Fibroblast of lung (primary cell): ENCODE results near the gene RAET1G.

Experiments
- EZH2 ChIP-seq: IDR thresholded peaks from 2 replicates; pipeline ENCODE4 v1.5.1; 2012; ENCODE audit warnings: low read length, control low read depth, mild to moderate bottlenecking; ENCODE audit errors: missing control alignments
- TF ChIP-seq, protein P1 (sequence below), 2 donors: IDR thresholded peaks in 1 of 2; conservative IDR thresholded peaks in 1 of 2; 1 replicate in 1 of 2; 2 replicates in 1 of 2; pipeline ENCODE4 v1.5.1; 2011 to 2012; ENCODE audit warnings: low read length in 2 of 2, control low read depth in 1 of 2, inconsistent platforms in 1 of 2, low read depth in 1 of 2, mild to moderate bottlenecking in 1 of 2

- TF ChIP-seq, protein P1, sequence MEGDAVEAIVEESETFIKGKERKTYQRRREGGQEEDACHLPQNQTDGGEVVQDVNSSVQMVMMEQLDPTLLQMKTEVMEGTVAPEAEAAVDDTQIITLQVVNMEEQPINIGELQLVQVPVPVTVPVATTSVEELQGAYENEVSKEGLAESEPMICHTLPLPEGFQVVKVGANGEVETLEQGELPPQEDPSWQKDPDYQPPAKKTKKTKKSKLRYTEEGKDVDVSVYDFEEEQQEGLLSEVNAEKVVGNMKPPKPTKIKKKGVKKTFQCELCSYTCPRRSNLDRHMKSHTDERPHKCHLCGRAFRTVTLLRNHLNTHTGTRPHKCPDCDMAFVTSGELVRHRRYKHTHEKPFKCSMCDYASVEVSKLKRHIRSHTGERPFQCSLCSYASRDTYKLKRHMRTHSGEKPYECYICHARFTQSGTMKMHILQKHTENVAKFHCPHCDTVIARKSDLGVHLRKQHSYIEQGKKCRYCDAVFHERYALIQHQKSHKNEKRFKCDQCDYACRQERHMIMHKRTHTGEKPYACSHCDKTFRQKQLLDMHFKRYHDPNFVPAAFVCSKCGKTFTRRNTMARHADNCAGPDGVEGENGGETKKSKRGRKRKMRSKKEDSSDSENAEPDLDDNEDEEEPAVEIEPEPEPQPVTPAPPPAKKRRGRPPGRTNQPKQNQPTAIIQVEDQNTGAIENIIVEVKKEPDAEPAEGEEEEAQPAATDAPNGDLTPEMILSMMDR (conservative IDR thresholded peaks at IDR 0.05 in 1 of 2, IDR thresholded peaks at IDR 0.05 in 1 of 2; ENCODE audit: low read depth in 1 of 2, low read length in 2 of 2) = no peak
- TF ChIP-seq EZH2 = no peak
Observed at GRCh38 chr6:149903938-149904611, 18.8 kb downstream of the RAET1G start.
